Thyroid gland (tissue), 4 donors: ENCODE results near the gene RELA. TPM values are rescaled to one million over a fixed set of nuclear protein-coding genes. Genes with fewer than 3 reads are reported as not detected.

Experiments
- DNase-seq, 2 donors: peaks; one replicate each; pipeline ENCODE4 v3.0.0-alpha.2; 2019
- H3K27ac ChIP-seq, 3 donors: fragments of 200-600 bp; sonication (generic); 1 replicate in 2 of 3; 2 replicates in 1 of 3; pipeline ENCODE4 v1.5.1; 2016 to 2019; ENCODE audit warnings: mild to moderate bottlenecking in 1 of 3, moderate library complexity in 1 of 3
- H3K27me3 ChIP-seq: fragments of 200-600 bp; sonication (generic); one replicate; pipeline ENCODE4 v1.5.1; 2019
- H3K36me3 ChIP-seq, 2 donors: fragments of 200-600 bp; sonication (generic); one replicate each; pipeline ENCODE4 v1.5.1; 2016 to 2019
- H3K4me1 ChIP-seq, 2 donors: fragments of 200-600 bp; sonication (generic); one replicate each; pipeline ENCODE4 v1.5.1; 2017 to 2019
- H3K4me3 ChIP-seq, 3 donors: fragments of 200-600 bp; sonication (generic); replicated peaks in 1 of 3; 1 replicate in 2 of 3; 2 replicates in 1 of 3; pipeline ENCODE4 v1.5.1; 2016; ENCODE audit warnings: mild to moderate bottlenecking in 1 of 3
- H3K9me3 ChIP-seq: fragments of 200-600 bp; sonication (generic); one replicate; pipeline ENCODE4 v1.5.1; 2017
- CTCF ChIP-seq, 6 experiments: fragments of 200-600 bp in 3 of 6; fragments of 450-650 bp in 3 of 6; sonication (generic) in 3 of 6; IDR thresholded peaks; one replicate each; pipeline ENCODE4 v1.5.1; 2016 to 2019; ENCODE audit warnings: antibody characterized with exemption in 6 of 6, mild to moderate bottlenecking in 2 of 6, inconsistent platforms in 1 of 6, moderate library complexity in 1 of 6
- POLR2A ChIP-seq, 2 donors: fragments of 450-650 bp; IDR thresholded peaks; one replicate each; pipeline ENCODE4 v1.6.1; 2017; ENCODE audit warnings: antibody characterized with exemption in 2 of 2, mild to moderate bottlenecking in 2 of 2, moderate library complexity in 1 of 2
- WGBS, 2 donors: methylation state at CpG; one replicate each; pipeline ENCODE4 v1.1.5; 2017; 5-methylcytosine and 5-hydroxymethylcytosine counted together
- intact Hi-C: fragments of 100-400 bp; cut with DNase I; formaldehyde crosslinking; loops from one replicate; pipeline ENCODE4 v1.15.1; 2023
- total RNA-seq, 4 donors: library from RNA; depleted of rRNA; stranded (reverse); fragments of >200 nt; gene quantifications; one replicate each; pipeline ENCODE4 v1.2.3, GENCODE V29; 2016

Gene RELA
- total RNA-seq, 4 donors from 2014 or later, result 40.3 to 55.8 (median 48.7) TPM

GRCh38 chr11:65611028-65611757, 51.5 kb downstream of the RELA start:
- Histone ChIP-seq H3K4me3 (peak overlapping the region in 1 of 3 donors; percentile 7), H3K4me1 (peaks cover 31 to 55% of the 10 kb centered on the region in 2 donors)
- WGBS, 2 donors, result 69 to 70% methylated on average over 8 to 10 of the region's 10 CpGs

GRCh38 chr11:65610404-65610803, 52.3 kb downstream of the RELA start:
- WGBS, 2 donors, result 58 to 67% methylated on average over 6 of the region's 6 CpGs
- no peaks in the 10 kb centered on the region for H3K27me3 ChIP-seq
- peaks cover 4 to 6% of the 10 kb centered on the region in 2 donors for H3K36me3 ChIP-seq
- peak overlapping the region in 2 of 3 donors; percentile 43 to 46 for H3K27ac ChIP-seq
- DNase-seq, result no peak
- H3K4me1 ChIP-seq, result peaks cover 31 to 54% of the 10 kb centered on the region in 2 donors
- intact Hi-C loops, result no loop called here
- TF ChIP-seq POLR2A (IDR thresholded peaks at IDR 0.05) (no peak), CTCF (IDR thresholded peaks at IDR 0.05) (no peak)
- no peak overlapping the region for H3K4me3 ChIP-seq
- H3K9me3 ChIP-seq, result no peaks in the 10 kb centered on the region

More at GRCh38 chr11:65611028-65611757, 51.5 kb downstream of the RELA start:
- TF ChIP-seq CTCF (IDR thresholded peaks at IDR 0.05) (no peak), POLR2A (IDR thresholded peaks at IDR 0.05) (no peak)
- intact Hi-C loops, result no loop called here
- Histone ChIP-seq H3K36me3 (no peaks in the 10 kb centered on the region), H3K27me3 (no peaks in the 10 kb centered on the region), H3K9me3 (no peaks in the 10 kb centered on the region), H3K27ac (peak overlapping the region in 2 of 3 donors; percentile 46 to 90)
- peak in 1 of 2 donors; percentile 19 for DNase-seq

GRCh38 chr11:65609665-65610064, 53.1 kb downstream of the RELA start:
- Histone ChIP-seq H3K36me3 (peaks cover 12% of the 10 kb centered on the region in 2 donors), H3K27ac (peak overlapping the region in 1 of 3 donors; percentile 43), H3K4me3 (no peak overlapping the region), H3K27me3 (no peaks in the 10 kb centered on the region), H3K4me1 (peaks cover 30 to 54% of the 10 kb centered on the region in 2 donors), H3K9me3 (no peaks in the 10 kb centered on the region)
- no peak for DNase-seq
- intact Hi-C loops, result no loop called here
- TF ChIP-seq POLR2A (IDR thresholded peaks at IDR 0.05) (no peak), CTCF (IDR thresholded peaks at IDR 0.05) (no peak)
- 77 to 82% methylated on average over 5 of the region's 5 CpGs for WGBS, 2 donors

GRCh38 chr11:65609229-65609628, 53.5 kb downstream of the RELA start:
- intact Hi-C loops, result no loop called here
- no peak for TF ChIP-seq POLR2A (IDR thresholded peaks at IDR 0.05)
- TF ChIP-seq CTCF (IDR thresholded peaks at IDR 0.05), result no peak
- WGBS, 2 donors, result 74 to 79% methylated on average over 3 of the region's 3 CpGs
- Histone ChIP-seq H3K4me3 (no peak overlapping the region), H3K27me3 (no peaks in the 10 kb centered on the region), H3K36me3 (peaks cover 14 to 16% of the 10 kb centered on the region in 2 donors), H3K27ac (no peak overlapping the region), H3K9me3 (no peaks in the 10 kb centered on the region), H3K4me1 (peaks cover 28 to 54% of the 10 kb centered on the region in 2 donors)
- DNase-seq, result no peak
